CD4-positive, alpha-beta T cell treated with Interleukin-4 for 4 hours (primary cell): Measurements from ENCODE around the gene RPS16.

ENCODE experiments used
- DNase-seq: peaks from one replicate; pipeline ENCODE4 v3.0.0-alpha.2; 2020

The RPS16 gene

DNA sequence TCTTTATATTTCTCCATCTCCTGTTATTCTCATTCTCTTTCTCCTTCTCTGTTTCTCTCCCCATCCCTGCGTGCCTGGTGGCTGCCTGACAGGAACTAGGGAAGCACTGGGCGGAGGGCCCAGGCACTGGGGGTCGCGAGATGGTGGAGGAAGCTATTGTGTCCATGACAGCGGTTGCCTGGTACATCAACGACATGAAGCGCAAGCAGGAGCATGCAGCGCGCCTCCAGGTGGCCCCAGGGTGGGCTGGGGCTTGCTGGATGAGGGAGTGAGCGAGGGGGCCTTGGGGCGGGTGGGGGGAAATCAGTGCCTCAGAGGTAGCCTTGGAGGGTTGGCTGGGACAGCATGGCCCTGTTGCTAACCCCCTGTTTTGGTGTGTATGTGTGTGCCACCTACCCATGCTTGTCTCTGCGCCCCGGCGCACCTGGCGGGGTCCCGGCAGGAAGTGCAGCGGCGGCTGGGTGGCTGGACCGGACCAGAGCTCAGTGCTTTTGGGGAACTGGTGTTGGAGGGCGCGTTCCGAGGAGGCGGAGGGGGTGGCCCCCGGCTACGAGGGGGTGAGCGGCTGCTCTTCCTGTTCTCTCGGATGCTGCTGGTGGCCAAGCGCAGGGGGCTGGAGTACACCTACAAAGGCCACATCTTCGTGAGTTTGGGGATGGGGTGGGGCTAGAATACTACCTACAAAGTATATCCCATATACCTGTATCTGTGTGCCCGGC is 18.1 kb downstream of the RPS16 start:
- no peak for DNase-seq

DNA sequence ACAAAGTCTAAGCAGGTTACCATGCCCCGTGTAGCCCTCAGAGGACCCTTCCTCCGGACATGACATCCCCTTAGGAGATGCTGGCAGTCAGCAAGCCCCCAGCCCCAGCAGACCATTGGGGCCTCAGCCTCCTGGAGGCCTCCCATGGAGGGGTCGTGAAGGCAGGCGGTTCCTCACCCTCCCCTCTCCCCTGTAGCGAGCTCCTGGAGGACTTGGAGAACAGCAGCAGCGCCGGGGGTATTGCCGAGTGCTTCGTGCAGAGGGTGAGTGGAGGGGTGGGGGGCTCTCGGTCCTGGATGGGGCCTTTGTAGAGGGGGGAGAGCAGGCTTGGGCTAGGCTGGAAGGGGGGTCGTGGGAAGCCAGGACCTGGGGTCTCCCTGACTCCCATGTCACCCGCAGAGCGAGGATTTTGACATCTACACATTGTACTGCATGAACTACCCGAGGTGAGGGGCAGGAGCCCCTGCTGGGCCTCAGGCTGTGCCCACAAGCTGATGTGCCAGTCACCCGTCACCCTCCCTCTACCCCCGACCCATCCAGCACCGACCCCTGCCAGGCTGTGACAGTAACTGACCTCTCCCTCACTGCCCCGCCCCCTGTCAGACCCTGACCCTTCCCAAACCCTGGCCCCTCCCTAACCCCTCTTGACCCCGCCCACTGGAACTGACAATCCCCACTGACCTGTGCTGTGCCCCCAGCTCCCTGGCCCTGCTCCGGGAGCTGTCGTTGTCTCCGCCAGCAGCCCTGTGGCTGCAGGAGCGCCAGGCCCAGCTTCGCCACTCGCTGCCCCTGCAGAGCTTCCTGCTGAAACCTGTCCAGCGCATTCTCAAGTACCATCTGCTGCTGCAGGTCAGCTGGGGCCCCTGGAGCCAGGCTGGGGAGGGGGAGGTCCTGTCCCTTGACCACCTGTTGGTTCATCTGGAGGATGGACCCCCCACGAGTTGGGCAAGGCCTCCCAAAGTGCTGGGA is 19.3 kb downstream of the RPS16 start:
- DNase-seq: no peak

DNA sequence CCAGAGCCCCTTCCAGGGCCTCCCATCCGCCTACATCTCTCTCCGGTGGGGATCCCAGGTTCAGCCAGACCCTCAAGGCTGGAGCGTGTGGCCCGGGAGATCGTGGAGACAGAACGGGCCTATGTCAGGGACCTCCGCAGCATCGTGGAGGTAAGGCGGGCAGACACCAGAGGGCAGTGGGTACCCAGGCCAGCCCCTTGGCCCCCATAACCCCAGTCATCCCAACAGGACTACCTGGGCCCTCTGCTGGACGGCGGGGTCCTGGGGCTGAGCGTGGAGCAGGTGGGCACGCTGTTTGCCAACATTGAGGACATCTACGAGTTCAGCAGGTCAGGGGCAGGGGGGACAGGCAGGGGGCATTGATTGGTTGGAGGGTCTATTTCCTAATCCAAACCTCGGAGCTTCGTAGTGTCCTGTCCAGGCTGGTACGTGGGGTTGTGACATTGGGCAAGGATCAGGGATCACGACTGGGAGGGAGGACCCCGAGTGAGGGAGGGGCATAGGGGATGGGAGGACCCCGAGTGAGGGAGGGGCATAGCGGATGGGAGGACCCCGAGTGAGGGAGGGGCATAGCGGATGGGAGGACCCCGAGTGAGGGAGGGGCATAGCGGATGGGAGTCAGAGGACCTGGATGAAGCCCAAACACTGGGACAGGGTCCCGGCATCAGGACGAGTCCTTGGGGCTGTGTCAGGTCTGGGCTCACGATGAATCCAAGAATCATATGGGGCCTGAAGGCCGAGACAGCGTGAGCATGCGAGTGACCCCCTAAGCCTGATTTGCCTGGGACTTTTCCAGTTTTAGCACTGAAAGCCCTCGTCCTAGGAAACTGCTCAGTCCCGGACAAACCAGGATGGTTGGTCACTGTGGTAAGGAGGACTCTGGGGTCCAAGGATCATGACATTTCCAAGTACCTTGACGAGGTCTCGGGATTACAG is 20.4 kb downstream of the RPS16 start:
- DNase-seq: no peak

GRCh38 chr19:39413911-39414608 is 21.7 kb downstream of the RPS16 start:
- DNase-seq: no peak

GRCh38 chr19:39413272-39413910 is 22.4 kb downstream of the RPS16 start:
- no peak for DNase-seq

DNA sequence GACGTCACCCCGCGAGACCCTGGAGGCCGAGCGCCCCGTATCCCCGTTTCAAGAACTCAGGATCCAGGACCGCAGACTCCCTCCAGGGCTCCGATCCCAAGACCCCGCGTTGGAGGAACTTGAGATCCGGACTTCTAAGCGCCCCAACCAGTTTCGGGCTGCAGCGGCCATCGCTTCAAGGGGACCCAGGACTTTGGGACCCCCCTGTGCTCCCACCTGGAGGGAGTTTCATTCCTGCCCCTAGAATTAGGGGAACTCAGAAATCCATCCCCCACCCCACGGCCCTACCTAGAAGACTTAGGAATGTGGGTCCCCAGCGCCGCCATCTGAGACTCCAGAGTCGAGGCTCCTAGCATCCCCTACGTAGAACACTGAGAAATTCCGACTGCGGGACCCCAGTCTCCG is 22.9 kb downstream of the RPS16 start:
- no peak for DNase-seq

- peak; percentile 99 for DNase-seq
These were observed 23.5 kb downstream of the RPS16 start, which contains the start of gene PLEKHG2 for GRCh38 chr19:39412100-39412866. TSS of gene PLEKHG2 (plus strand) at chr19:39412669. CDS start at chr19:39414087, 1,418 bp downstream.

- DNase-seq: peak; percentile 93
These were observed 24.0 kb downstream of the RPS16 start for GRCh38 chr19:39411832-39412099.

GRCh38 chr19:39411081-39411831 is 24.5 kb downstream of the RPS16 start:
- no peak for DNase-seq

DNA sequence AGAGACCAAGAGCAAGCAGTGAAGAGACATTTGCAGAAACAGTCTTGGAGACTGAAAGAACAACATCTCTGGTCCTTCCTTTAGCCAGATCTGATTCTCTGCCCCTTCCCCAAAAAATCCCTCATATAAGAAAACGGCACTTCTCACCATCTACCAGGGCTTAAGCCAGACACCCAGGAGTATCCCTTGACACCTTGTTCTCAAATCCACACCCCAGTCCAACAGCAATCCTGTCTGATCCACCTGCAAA is 25.0 kb downstream of the RPS16 start:
- no peak for DNase-seq

DNA sequence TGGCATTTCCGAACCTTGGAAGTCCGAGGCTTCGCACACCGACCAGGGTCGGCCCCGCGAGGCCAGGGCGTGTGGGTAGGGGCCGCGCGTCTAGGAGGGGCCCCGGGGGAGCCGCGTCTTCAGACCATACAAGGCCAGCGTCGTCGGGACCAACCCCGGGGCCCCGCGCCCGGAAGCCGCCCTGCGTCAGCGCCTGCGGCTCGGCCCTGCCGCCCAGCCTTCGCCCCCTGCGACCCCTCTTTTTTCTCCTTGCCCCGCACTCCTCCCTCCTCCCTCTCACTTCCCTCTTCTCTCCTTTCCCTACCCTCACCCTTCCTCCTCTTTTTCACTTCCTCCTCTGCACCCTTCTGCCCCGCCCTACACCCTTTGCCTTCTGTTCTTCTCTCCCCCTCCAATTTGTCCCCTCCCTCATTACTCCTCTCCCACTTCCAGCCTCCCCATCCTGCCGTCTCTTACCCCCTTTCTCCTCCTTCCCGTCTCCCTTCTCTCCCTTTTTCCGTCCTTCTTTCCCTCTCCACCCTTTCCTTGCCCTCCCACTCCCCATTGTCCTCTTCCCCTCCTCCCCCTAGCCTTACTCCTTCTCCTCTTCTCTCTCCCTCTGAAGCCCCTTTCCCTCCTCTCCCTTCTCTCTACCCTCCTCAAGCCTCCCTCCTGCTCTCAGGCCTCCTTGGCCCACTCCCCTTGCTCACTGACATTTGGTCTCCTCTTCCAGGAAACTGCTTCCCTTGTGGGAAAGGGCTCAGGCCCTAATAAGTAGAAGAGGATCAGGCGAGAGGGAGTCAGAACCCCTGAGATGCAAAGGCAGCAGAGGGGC is 25.5 kb downstream of the RPS16 start:
- DNase-seq: peak; percentile 64

- peak; percentile 87 for DNase-seq
These were observed 26.3 kb downstream of the RPS16 start for GRCh38 chr19:39409208-39410016.

DNA sequence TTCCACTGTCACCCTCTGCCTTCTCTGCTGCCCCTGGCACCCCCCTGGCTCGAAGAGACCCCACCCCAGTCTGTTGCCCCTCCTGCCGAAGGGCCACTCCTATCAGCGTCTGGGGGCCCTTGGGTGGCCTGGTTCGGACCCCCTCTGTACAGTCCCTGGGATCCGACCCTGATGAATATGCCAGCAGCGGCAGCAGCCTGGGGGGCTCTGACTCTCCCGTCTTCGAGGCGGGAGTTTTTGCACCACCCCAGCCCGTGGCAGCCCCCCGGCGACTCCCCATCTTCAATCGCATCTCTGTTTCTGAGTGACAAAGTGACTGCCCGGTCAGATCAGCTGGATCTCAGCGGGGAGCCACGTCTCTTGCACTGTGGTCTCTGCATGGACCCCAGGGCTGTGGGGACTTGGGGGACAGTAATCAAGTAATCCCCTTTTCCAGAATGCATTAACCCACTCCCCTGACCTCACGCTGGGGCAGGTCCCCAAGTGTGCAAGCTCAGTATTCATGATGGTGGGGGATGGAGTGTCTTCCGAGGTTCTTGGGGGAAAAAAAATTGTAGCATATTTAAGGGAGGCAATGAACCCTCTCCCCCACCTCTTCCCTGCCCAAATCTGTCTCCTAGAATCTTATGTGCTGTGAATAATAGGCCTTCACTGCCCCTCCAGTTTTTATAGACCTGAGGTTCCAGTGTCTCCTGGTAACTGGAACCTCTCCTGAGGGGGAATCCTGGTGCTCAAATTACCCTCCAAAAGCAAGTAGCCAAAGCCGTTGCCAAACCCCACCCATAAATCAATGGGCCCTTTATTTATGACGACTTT is 27.1 kb downstream of the RPS16 start:
- DNase-seq: no peak

- peak; percentile 78 for DNase-seq
These were observed 27.9 kb downstream of the RPS16 start for GRCh38 chr19:39407660-39408391.

- DNase-seq: no peak
These were observed 28.4 kb downstream of the RPS16 start for GRCh38 chr19:39407410-39407659.

- peak; percentile 91 for DNase-seq
These were observed 28.9 kb downstream of the RPS16 start, which contains the start of gene ZFP36 for GRCh38 chr19:39406656-39407409. TSS of gene ZFP36 (plus strand) at chr19:39406847. CDS start at chr19:39406905, 58 bp downstream.
